GM10248 (cell line): ENCODE data around the gene NHLRC4.

Experiments used
- CTCF ChIA-PET: fragments of 300-600 bp; sonication (Branson Sonifier 250); formaldehyde crosslinking; extraction: SDS; loops from one replicate; lab custom pipeline; 2021; ENCODE audit warnings: antibody characterized with exemption; lab: Yijun Ruan, JAX
- POLR2A ChIA-PET: fragments of 350-650 bp; sonication (Branson Sonifier 250); formaldehyde crosslinking; extraction: SDS; loops from one replicate; lab custom pipeline; 2020; ENCODE audit warnings: antibody characterized with exemption; lab: Yijun Ruan, JAX
- DNase-seq: peaks from one replicate; pipeline ENCODE4 v3.0.0; 2012; ENCODE audit errors: extremely low spot score
- TF ChIP-seq, protein P1 (sequence below): IDR thresholded peaks from 2 replicates; pipeline ENCODE4 v1.5.1; 2012; ENCODE audit warnings: mild to moderate bottlenecking, low read depth; ENCODE audit errors: extremely low read depth, missing control alignments, control extremely low read depth

Gene NHLRC4

GRCh38 chr16:525520-526180, 41.2 kb upstream of the NHLRC4 start:
- CTCF ChIA-PET: interaction anchor here (1.4 kb wide), 1 partner anchor 53 kb away, joined by 3 read pairs; no protein-coding TSS in a partner anchor
- DNase-seq: peak; percentile 67
- POLR2A ChIA-PET: no interaction called here
- TF ChIP-seq, protein P1, sequence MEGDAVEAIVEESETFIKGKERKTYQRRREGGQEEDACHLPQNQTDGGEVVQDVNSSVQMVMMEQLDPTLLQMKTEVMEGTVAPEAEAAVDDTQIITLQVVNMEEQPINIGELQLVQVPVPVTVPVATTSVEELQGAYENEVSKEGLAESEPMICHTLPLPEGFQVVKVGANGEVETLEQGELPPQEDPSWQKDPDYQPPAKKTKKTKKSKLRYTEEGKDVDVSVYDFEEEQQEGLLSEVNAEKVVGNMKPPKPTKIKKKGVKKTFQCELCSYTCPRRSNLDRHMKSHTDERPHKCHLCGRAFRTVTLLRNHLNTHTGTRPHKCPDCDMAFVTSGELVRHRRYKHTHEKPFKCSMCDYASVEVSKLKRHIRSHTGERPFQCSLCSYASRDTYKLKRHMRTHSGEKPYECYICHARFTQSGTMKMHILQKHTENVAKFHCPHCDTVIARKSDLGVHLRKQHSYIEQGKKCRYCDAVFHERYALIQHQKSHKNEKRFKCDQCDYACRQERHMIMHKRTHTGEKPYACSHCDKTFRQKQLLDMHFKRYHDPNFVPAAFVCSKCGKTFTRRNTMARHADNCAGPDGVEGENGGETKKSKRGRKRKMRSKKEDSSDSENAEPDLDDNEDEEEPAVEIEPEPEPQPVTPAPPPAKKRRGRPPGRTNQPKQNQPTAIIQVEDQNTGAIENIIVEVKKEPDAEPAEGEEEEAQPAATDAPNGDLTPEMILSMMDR: peak; percentile 27

- TF ChIP-seq, protein P1: no peak
- ChIA-PET POLR2A (no interaction called here), CTCF (interaction anchor here (1.4 kb wide), 1 partner anchor 52 kb away, joined by 3 read pairs; no protein-coding TSS in a partner anchor)
- DNase-seq: no peak
These were observed 40.4 kb upstream of the NHLRC4 start for GRCh38 chr16:526181-527014.

DNA sequence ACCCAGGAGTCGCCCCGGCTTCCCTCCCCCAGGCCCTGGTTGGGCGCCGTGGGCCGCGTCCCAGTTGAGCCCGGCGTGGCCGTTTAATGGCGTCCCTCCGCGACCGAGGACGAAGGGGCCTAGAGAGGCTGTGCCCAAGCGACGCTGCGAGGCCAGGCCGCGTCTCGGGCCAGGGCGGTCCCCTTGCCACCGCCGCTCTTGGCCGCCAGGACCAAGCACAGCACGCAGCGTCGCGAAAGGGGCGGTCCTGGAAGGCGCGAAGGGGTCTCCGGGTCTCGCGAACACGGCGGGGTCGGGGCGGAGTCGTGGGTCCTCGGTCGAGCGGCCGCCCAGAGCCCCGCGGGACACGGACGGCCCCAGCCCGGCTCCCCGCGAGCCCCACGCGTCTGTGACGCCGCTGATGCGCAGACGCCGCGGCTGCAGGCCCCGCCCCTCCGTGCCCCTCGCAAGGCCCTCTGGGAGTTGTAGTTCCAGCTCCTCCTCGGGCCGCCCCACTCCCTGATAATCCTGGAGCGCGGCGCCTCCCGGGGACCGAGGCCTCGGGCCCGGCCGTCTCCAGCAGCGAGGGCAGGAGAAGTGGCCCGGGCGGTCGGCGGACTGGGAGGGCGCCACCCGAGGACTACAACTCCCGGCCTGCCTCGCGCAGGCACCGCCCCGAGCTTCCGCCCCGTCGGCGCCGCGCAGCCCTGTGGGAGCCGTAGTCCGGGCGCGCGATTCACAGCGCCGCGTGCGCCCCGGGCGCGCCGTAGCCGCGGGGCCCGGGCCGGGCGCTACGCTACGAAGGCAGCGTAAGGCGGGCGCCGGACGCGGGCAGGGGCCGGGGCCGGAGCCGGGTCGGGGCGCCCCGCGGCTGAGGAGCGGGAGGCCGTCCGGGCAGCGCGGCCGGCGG, 39.5 kb upstream of the NHLRC4 start, which contains the start of gene CAPN15:
CAPN15 (plus strand) TSS at position 698 of the 889 bp plus-strand sequence. CDS start 19,127 bp downstream, outside the sequence.
- TF ChIP-seq, protein P1: no peak
- peak; percentile 92 for DNase-seq
- ChIA-PET POLR2A (no interaction called here), CTCF (no interaction called here)

DNA sequence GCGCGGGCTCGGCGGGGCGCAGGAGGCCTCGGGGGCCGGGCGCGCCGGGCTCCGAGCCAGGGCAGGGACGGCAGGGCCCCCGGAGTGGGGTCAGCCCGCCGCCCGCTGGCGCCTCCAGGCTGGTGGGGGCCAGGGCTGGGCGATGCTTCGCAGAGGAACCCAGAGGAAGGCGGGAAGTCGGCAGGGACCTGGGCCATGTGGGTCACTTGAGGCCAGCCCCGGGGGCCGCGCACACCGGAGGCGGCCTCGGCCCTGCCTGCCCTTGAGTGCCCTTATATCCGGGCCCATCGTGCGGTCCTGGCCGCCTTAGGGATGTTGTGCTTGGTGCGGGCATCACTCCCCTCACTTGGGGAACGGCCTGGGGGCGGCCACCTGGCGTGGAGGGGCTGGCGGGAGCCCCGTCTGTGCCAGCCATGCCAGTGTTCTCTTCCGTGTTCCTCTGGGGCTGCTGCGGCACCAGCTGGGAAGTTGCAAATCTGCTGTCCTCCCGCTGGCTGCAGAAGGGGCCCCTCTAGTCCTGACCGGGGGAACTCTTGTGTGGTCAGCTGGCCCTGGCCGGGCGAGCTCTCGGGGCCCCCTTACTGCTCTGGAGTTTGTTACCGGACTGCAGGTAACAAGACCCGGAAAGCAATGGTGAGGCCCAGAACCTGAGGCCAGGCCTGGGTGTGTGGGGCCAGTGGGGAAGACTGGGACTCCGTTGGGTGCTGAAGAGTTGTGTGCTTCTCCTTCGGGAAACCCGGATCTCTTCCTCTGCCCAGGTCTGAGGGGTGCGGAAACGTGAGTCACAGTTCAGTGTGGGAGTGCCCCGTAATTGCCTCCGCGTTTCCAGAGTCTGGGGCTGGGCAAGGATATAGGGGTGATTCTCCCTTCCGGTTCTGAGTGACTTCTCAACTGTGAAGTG, 38.4 kb upstream of the NHLRC4 start:
- ChIA-PET POLR2A (no interaction called here), CTCF (interaction anchor here (1.0 kb wide), 1 partner anchor 57 kb away, joined by 4 read pairs; no protein-coding TSS in a partner anchor)
- DNase-seq: no peak
- TF ChIP-seq, protein P1: no peak

- CTCF ChIA-PET: interaction anchor here (1.0 kb wide), 1 partner anchor 56 kb away, joined by 4 read pairs; no protein-coding TSS in a partner anchor
- POLR2A ChIA-PET: no interaction called here
- TF ChIP-seq, protein P1: no peak
- DNase-seq: no peak
These were observed 37.7 kb upstream of the NHLRC4 start for GRCh38 chr16:529012-529575.
